Fibroblast of mammary gland (primary cell): Measurements from ENCODE around the gene ATP6V1C2.
A peak's percentile ranks its signal among the peaks of the same experiment; 100 is the strongest.

ENCODE experiments used
- DNase-seq: peaks from one replicate; pipeline ENCODE4 v3.0.0-alpha.2; 2010; ENCODE audit warnings: low read depth
- H3K4me3 ChIP-seq: 2 replicates; pipeline ENCODE4 v1.5.1; 2011; ENCODE audit warnings: low read depth, mild to moderate bottlenecking, low read length, moderate library complexity; ENCODE audit not compliant: control insufficient read depth
- TF ChIP-seq, protein P1 (sequence below): conservative IDR thresholded peaks from 2 replicates; pipeline ENCODE4 v1.5.1; 2011; ENCODE audit warnings: low read depth, low read length, inconsistent platforms; ENCODE audit not compliant: control insufficient read depth, insufficient read depth

The ATP6V1C2 gene

DNA sequence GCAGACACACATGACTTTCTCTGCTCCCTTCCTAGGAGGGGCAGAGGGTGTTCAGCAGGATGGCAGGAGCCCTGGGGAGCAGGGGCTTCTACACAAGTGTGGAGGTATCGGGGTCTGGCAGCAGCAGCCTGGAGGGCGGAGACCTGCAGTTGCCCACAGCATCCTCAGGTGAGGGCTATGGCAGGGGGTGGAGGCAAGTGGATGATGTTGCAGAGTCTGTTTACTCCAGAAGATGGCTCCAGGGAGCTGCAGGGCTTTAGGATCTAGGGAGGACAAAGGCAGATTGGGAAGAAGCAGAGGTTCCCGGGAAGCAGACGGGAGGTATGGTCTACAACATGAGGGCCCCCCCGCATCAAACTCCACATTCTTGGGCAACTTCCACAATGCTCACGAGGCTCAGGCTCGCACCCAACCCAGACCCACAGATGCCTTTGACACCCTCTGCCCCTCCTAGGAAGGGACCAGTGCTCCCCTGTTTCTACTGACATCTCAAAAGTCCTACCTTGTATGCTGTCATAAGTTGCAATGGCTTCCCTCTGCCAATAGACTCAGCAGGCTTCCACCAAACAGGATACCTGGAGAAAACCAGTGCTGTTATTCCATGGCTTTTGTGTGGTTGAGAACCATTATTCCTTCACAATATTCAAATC is 12.0 kb upstream of the ATP6V1C2 start:
- DNase-seq = no peak
- TF ChIP-seq, protein P1, sequence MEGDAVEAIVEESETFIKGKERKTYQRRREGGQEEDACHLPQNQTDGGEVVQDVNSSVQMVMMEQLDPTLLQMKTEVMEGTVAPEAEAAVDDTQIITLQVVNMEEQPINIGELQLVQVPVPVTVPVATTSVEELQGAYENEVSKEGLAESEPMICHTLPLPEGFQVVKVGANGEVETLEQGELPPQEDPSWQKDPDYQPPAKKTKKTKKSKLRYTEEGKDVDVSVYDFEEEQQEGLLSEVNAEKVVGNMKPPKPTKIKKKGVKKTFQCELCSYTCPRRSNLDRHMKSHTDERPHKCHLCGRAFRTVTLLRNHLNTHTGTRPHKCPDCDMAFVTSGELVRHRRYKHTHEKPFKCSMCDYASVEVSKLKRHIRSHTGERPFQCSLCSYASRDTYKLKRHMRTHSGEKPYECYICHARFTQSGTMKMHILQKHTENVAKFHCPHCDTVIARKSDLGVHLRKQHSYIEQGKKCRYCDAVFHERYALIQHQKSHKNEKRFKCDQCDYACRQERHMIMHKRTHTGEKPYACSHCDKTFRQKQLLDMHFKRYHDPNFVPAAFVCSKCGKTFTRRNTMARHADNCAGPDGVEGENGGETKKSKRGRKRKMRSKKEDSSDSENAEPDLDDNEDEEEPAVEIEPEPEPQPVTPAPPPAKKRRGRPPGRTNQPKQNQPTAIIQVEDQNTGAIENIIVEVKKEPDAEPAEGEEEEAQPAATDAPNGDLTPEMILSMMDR = peak; percentile 35
- no peak overlapping the region for H3K4me3 ChIP-seq

DNA sequence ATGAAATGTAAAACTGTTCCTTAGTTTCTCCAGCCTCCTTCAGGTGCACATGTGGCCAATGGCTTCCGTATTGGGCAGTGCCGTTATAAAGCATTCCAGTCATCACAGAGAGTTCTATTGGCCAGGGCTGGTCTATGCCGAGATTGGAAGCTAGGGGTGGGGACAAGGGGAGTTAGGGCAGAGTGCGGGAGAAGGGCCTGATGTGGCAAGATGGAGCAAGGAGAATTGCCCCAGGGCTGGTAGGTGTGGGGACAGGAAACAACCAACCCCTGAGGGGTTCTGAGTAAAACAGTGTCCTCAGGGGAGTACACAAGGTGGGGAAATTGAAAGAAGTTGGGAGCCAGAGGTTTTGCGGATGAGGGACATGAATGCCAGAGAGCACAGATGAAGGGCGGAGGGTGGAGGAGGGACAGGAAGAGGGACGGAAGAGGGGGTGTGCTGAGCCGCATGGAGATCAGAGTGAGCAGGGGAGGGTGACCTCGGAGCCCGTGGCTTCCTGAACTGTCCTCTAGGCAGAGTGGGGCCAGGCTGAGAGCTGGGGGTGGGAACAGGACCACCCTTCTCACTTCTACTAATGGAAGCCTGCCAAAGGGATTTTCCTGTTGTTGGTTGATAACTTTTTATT is 9.1 kb upstream of the ATP6V1C2 start:
- no peak overlapping the region for H3K4me3 ChIP-seq
- DNase-seq = no peak
- TF ChIP-seq, protein P1 = no peak

DNA sequence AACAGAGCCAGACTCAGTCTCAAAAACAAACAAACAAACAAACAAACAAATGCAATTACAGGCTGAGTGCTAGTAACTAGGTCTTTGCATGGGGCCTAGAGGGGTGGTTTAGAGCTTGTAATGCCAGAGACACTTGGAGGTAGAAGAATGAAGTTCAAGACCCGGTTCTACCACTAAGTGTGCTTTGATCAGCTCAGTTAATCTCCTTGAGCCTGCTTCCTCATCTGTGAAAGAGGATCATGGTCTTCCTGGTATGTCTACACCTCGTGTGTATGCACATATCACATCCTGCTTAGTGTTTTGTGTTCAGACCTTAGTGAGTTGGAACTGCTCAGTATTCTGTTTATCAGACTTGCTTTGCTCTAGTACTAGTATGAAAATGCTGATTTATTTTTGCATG is 4.8 kb upstream of the ATP6V1C2 start:
- DNase-seq = no peak
- TF ChIP-seq, protein P1 = no peak

DNA sequence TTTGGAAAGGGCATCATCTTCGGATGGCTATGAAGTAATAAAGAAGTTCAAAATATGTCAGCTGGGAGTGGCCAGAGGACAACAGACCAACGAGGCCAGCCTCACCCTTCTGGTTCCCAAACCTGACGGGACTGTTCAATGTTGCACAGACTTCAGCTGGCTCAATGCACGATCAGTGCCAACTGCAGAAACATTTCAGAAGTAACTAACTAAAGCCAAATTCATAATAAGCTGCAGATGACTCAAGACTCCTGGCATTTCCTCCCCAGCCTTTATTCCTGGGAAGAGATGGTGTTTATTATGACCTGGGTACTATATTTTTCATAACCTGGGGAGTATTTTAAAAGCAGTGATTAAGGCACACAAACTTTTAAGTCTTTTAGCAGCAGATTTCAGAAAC is 3.8 kb upstream of the ATP6V1C2 start:
- peak; percentile 54 for DNase-seq
- TF ChIP-seq, protein P1 = no peak
- no peak overlapping the region for H3K4me3 ChIP-seq

More for the DNA sequence above, 4.8 kb upstream of the ATP6V1C2 start:
- no peak overlapping the region for H3K4me3 ChIP-seq

DNA sequence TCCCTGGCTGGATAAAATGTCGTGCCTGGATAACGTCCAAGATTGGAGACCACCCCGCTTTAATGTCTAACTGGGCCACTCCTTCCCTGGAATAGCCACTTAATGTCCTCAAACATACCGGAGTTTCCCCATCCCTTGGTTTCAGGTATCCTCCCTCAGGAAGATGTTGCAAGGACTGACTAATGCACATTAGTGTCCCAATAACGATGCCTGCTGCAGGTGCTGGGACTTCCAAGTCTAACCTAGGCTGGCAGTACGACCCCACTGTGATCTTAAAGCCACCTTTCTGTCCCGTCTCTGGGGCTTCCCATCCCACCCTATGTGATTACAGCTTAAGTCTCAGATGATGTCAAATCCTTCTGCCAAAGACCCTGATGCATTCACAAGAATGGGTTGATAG is 1.1 kb upstream of the ATP6V1C2 start:
- no peak overlapping the region for H3K4me3 ChIP-seq
- TF ChIP-seq, protein P1 = no peak
- no peak for DNase-seq

DNA sequence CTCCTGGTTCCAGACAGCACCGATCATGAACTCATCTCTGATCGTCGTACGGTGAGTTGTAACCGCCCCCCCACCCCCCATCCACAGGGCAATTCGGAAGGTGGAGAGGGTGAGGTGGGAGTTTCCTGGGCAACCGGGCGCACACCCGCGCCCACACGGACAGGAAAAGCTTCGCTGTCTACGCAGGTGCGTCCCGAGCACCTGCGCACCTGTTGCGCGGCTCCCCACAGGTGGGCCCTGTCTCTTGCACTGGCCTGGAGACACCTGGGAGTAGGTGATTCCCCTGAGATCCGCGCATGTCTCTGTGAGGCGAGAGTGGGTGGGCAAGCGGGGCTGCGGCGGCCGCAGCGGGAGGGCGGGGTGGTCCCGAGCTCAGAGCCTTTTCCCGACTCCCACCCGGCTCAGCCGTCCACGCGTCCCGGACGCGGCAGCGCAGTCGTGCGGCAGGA is 459 bp upstream of the ATP6V1C2 start:
- TF ChIP-seq, protein P1 = no peak
- no peak for DNase-seq
- H3K4me3 ChIP-seq = no peak overlapping the region
